H9 (cell line): ENCODE results near the gene PRPF38B. TPM values are rescaled to one million over a fixed set of nuclear protein-coding genes. Genes with fewer than 3 reads are reported as not detected.
A peak's percentile ranks its signal among the peaks of the same experiment; 100 is the strongest.

Source experiments
- DNase-seq: peaks from one replicate; pipeline ENCODE4 v3.0.0-alpha.2; 2017
- H2AFZ ChIP-seq: one replicate; pipeline ENCODE4 v1.6.1; 2013; ENCODE audit warnings: mild to moderate bottlenecking, low read length, control low read depth, moderate library complexity
- H2AK5ac ChIP-seq: 2 replicates; pipeline ENCODE4 v1.6.1; 2013; ENCODE audit warnings: low read length, control low read depth, mixed read lengths; ENCODE audit not compliant: insufficient read length
- H2BK120ac ChIP-seq: one replicate; pipeline ENCODE4 v1.6.1; 2013; ENCODE audit warnings: low read depth, mild to moderate bottlenecking, low read length, control low read depth, inconsistent platforms; ENCODE audit not compliant: poor library complexity, severe bottlenecking
- H2BK12ac ChIP-seq: 2 replicates; pipeline ENCODE4 v1.6.1; 2013; ENCODE audit warnings: low read length, control low read depth, mixed read lengths, low read depth; ENCODE audit not compliant: insufficient read length
- H2BK15ac ChIP-seq: 2 replicates; pipeline ENCODE4 v1.6.1; 2013; ENCODE audit warnings: low read depth, low read length, control low read depth
- H2BK20ac ChIP-seq: one replicate; pipeline ENCODE4 v1.6.1; 2013; ENCODE audit warnings: low read depth, mild to moderate bottlenecking, low read length, control low read depth, inconsistent platforms; ENCODE audit not compliant: poor library complexity, severe bottlenecking
- H2BK5ac ChIP-seq: 2 replicates; pipeline ENCODE4 v1.6.1; 2013; ENCODE audit warnings: low read length, control low read depth, mixed read lengths; ENCODE audit not compliant: insufficient read length
- H3K14ac ChIP-seq: 2 replicates; pipeline ENCODE4 v1.6.1; 2013; ENCODE audit warnings: low read length, control low read depth; ENCODE audit not compliant: insufficient read depth
- H3K18ac ChIP-seq: 2 replicates; pipeline ENCODE4 v1.6.1; 2013; ENCODE audit warnings: low read depth, mild to moderate bottlenecking, mixed read lengths, low read length, control low read depth; ENCODE audit not compliant: insufficient read length
- H3K23ac ChIP-seq: 2 replicates; pipeline ENCODE4 v1.6.1; 2013; ENCODE audit warnings: low read length, control low read depth, mixed read lengths, low read depth; ENCODE audit not compliant: insufficient read length
- H3K23me2 ChIP-seq: 2 replicates; pipeline ENCODE4 v1.6.1; 2013; ENCODE audit warnings: low read depth, mild to moderate bottlenecking, mixed read lengths, low read length, control low read depth; ENCODE audit not compliant: insufficient read length, poor library complexity, severe bottlenecking
- H3K27ac ChIP-seq: 2 replicates; pipeline ENCODE4 v1.5.1; 2013; ENCODE audit warnings: low read length, control low read depth, mixed read lengths, low read depth; ENCODE audit not compliant: insufficient read length
- H3K27me3 ChIP-seq: 2 replicates; pipeline ENCODE4 v1.6.1; 2013; ENCODE audit warnings: low read length, control low read depth, inconsistent platforms; ENCODE audit not compliant: insufficient read depth
- H3K4ac ChIP-seq: 2 replicates; pipeline ENCODE4 v1.6.1; 2013; ENCODE audit warnings: low read depth, mild to moderate bottlenecking, control low read depth, inconsistent platforms, low read length, moderate library complexity
- H3K4me1 ChIP-seq: 2 replicates; pipeline ENCODE4 v1.6.1; 2013; ENCODE audit warnings: low read length, control low read depth, inconsistent platforms; ENCODE audit not compliant: insufficient read depth
- H3K4me2 ChIP-seq: 2 replicates; pipeline ENCODE4 v1.6.1; 2013; ENCODE audit warnings: low read length, control low read depth, mixed read lengths; ENCODE audit not compliant: insufficient read length, insufficient read depth
- H3K56ac ChIP-seq: 2 replicates; pipeline ENCODE4 v1.6.1; 2013; ENCODE audit warnings: low read depth, mild to moderate bottlenecking, mixed read lengths, low read length, control low read depth; ENCODE audit not compliant: insufficient read length
- H3K79me1 ChIP-seq: 2 replicates; pipeline ENCODE4 v1.6.1; 2013; ENCODE audit warnings: low read depth, mild to moderate bottlenecking, moderate library complexity, low read length, control low read depth, inconsistent platforms; ENCODE audit not compliant: insufficient read depth, poor library complexity, severe bottlenecking
- H3K79me2 ChIP-seq: 2 replicates; pipeline ENCODE4 v1.6.1; 2013; ENCODE audit warnings: low read length, control low read depth, inconsistent platforms; ENCODE audit not compliant: insufficient read depth
- H3K9ac ChIP-seq: 2 replicates; pipeline ENCODE4 v1.6.1; 2013; ENCODE audit warnings: low read length, control low read depth, mixed read lengths; ENCODE audit not compliant: insufficient read length; ENCODE audit errors: extremely low read depth
- H3K9me3 ChIP-seq: one replicate; pipeline ENCODE4 v1.6.1; 2013; ENCODE audit warnings: low read depth, low read length, inconsistent platforms; ENCODE audit not compliant: control insufficient read depth
- H3T11ph ChIP-seq: one replicate; pipeline ENCODE4 v1.6.1; 2013; ENCODE audit warnings: mild to moderate bottlenecking, low read length, control low read depth, inconsistent platforms
- H4K20me1 ChIP-seq: one replicate; pipeline ENCODE4 v1.6.1; 2013; ENCODE audit not compliant: control insufficient read depth, insufficient read length, insufficient read depth
- H4K5ac ChIP-seq: 2 replicates; pipeline ENCODE4 v1.6.1; 2013; ENCODE audit warnings: low read depth, mild to moderate bottlenecking, mixed read lengths, low read length, control low read depth; ENCODE audit not compliant: insufficient read length
- H4K8ac ChIP-seq: replicated peaks from 2 replicates; pipeline ENCODE4 v1.6.1; 2013; ENCODE audit warnings: low read length, control low read depth, mixed read lengths, low read depth; ENCODE audit not compliant: insufficient read length
- H4K91ac ChIP-seq: 2 replicates; pipeline ENCODE4 v1.6.1; 2013; ENCODE audit warnings: low read depth, mild to moderate bottlenecking, moderate library complexity, mixed read lengths, low read length, control low read depth; ENCODE audit not compliant: insufficient read length
- H3K27ac Mint-ChIP-seq, 3 experiments: 2 replicates in 2 of 3; 3 replicates in 1 of 3; pipeline ENCODE4 v1.8.0; 2020 to 2021; ENCODE audit warnings: mixed read lengths in 3 of 3, mild to moderate bottlenecking in 1 of 3, moderate library complexity in 1 of 3
- H3K27me3 Mint-ChIP-seq: 2 replicates; pipeline ENCODE4 v1.8.0; 2021; ENCODE audit warnings: low read depth, mild to moderate bottlenecking, moderate library complexity, mixed read lengths
- H3K36me3 Mint-ChIP-seq, 3 experiments: 2 replicates in 2 of 3; 3 replicates in 1 of 3; pipeline ENCODE4 v1.8.0; 2020 to 2021; ENCODE audit warnings: low read depth in 3 of 3, mixed read lengths in 3 of 3; ENCODE audit not compliant: insufficient read depth in 1 of 3
- H3K4me1 Mint-ChIP-seq, 2 experiments: 2 replicates each; pipeline ENCODE4 v1.8.0; 2020; ENCODE audit warnings: mixed read lengths in 2 of 2
- H3K4me3 Mint-ChIP-seq, 2 experiments: 2 replicates in 1 of 2; 3 replicates in 1 of 2; pipeline ENCODE4 v1.8.0; 2020 to 2021; ENCODE audit warnings: mild to moderate bottlenecking in 2 of 2, mixed read lengths in 2 of 2, moderate library complexity in 1 of 2
- H3K9me3 Mint-ChIP-seq, 2 experiments: 2 replicates in 1 of 2; 3 replicates in 1 of 2; pipeline ENCODE4 v1.8.0; 2020; ENCODE audit warnings: mild to moderate bottlenecking in 2 of 2, mixed read lengths in 2 of 2, moderate library complexity in 1 of 2
- CTCF ChIP-seq: fragments of 200-600 bp; sonication (generic); conservative IDR thresholded peaks from 3 replicates; pipeline ENCODE4 v1.8.0; 2021; ENCODE audit warnings: antibody characterized with exemption, mild to moderate bottlenecking
- WGBS: extraction: QIAGEN DNeasy Blood & Tissue Kit; methylation state at CpG from one replicate; pipeline ENCODE4 v1.1.7; 2013; ENCODE audit warnings: missing lambda C conversion rate, low lambda C conversion rate, mixed read lengths; ENCODE audit not compliant: insufficient read length; ENCODE audit errors: extremely low coverage; 5-methylcytosine and 5-hydroxymethylcytosine counted together
- total RNA-seq: library from RNA; stranded (reverse); gene quantifications from 2 replicates; pipeline ENCODE4 v1.2.1, GENCODE V29; 2021

The PRPF38B gene
- total RNA-seq, 1 experiment from 2014 or later: 60.0 TPM

- no peaks in the 10 kb centered on the region for H4K20me1 ChIP-seq
- no peak overlapping the region for H3K27ac ChIP-seq
- H4K5ac ChIP-seq: no peak overlapping the region
- H4K91ac ChIP-seq: no peak overlapping the region
- Mint-ChIP-seq H3K27ac (0 out of 7 replicates have a peak overlapping the region, but pooled peaks of 1 of the 3 experiments have one; percentile 41), H3K4me3 (no peak overlapping the region), H3K4me1 (peaks cover 36 to 58% of the 10 kb centered on the region in 2 experiments), H3K27me3 (no peaks in the 10 kb centered on the region), H3K9me3 (no peaks in the 10 kb centered on the region), H3K36me3 (no peaks in the 10 kb centered on the region; a peak in 2 of 7 replicates)
- H3K23me2 ChIP-seq: no peaks in the 10 kb centered on the region
- no peak overlapping the region for H2BK20ac ChIP-seq
- peaks cover 2% of the 10 kb centered on the region; the same call in 1 of the 2 replicates for H3K4me1 ChIP-seq
- H3K4ac ChIP-seq: no peak overlapping the region
- no peak overlapping the region for H4K8ac ChIP-seq
- no peak overlapping the region for H2AK5ac ChIP-seq
- H2AFZ ChIP-seq: no peak overlapping the region
- H3K79me1 ChIP-seq: no peaks in the 10 kb centered on the region
- H2BK120ac ChIP-seq: no peak overlapping the region
- H3K4me2 ChIP-seq: no peak overlapping the region
- H2BK5ac ChIP-seq: no peak overlapping the region
- no peak for TF ChIP-seq CTCF
- no peak overlapping the region for H3T11ph ChIP-seq
- no peaks in the 10 kb centered on the region for H3K9me3 ChIP-seq
- no peak overlapping the region for H3K9ac ChIP-seq
- H3K14ac ChIP-seq: no peak overlapping the region
- H3K18ac ChIP-seq: no peak overlapping the region
- H3K79me2 ChIP-seq: no peaks in the 10 kb centered on the region
- no peaks in the 10 kb centered on the region for H3K27me3 ChIP-seq
- no peak overlapping the region for H3K23ac ChIP-seq
- H2BK12ac ChIP-seq: no peak overlapping the region
- no peak for DNase-seq
- no peak overlapping the region for H3K56ac ChIP-seq
- no peak overlapping the region for H2BK15ac ChIP-seq
- WGBS: no CpG with 5 or more reads among the region's 2 CpGs
These were observed 24.5 kb downstream of the PRPF38B start for GRCh38 chr1:108716437-108717230.
